IMR-90 (cell line): ENCODE results near the gene NAGS. TPM values are rescaled to one million over a fixed set of nuclear protein-coding genes. Genes with fewer than 3 reads are reported as not detected.

ENCODE experiments used
- ATAC-seq: fragments of 200-7000 bp; cut with Tn5 transposase; 2 replicates; pipeline ENCODE4 v1.9.1; 2020; ENCODE audit warnings: low read depth, mild to moderate bottlenecking, moderate library complexity
- BruUV-seq: library from RNA; stranded (reverse); fragments of 400-500 nt; replicated peaks from 2 replicates; lab custom pipeline; 2021; lab: Mats Ljungman, UMichigan
- CTCF ChIA-PET: fragments of 300-600 bp; formaldehyde crosslinking; extraction: SDS; loops from one replicate; lab custom pipeline; 2021; ENCODE audit warnings: antibody characterized with exemption; lab: Yijun Ruan, JAX
- POLR2A ChIA-PET: fragments of 300-600 bp; sonication (Branson Sonifier 250); formaldehyde crosslinking; loops from one replicate; lab custom pipeline; 2022; ENCODE audit warnings: antibody characterized with exemption; ENCODE audit not compliant: unreplicated experiment; lab: Charles Lee
- DNase-seq: peaks from one replicate; pipeline ENCODE4 v3.0.0; 2013
- H2AFZ ChIP-seq: replicated peaks from 2 replicates; pipeline ENCODE3; 2013; ENCODE audit warnings: low read length, mild to moderate bottlenecking; ENCODE audit not compliant: poor library complexity
- H2AK5ac ChIP-seq: 2 replicates; pipeline ENCODE4 v1.6.1; 2013; ENCODE audit warnings: low read depth, low read length, inconsistent platforms
- H2AK9ac ChIP-seq: replicated peaks from 2 replicates; pipeline ENCODE3; 2013; ENCODE audit warnings: mild to moderate bottlenecking, low read depth, low read length, moderate library complexity; ENCODE audit not compliant: poor library complexity
- H2BK120ac ChIP-seq: 2 replicates; pipeline ENCODE4 v1.6.1; 2013; ENCODE audit warnings: low read depth, low read length, inconsistent platforms
- H2BK15ac ChIP-seq: 3 replicates; pipeline ENCODE4 v1.6.1; 2013; ENCODE audit warnings: low read depth, low read length, inconsistent platforms
- H2BK20ac ChIP-seq: 2 replicates; pipeline ENCODE4 v1.6.1; 2013; ENCODE audit warnings: low read depth, mild to moderate bottlenecking, inconsistent platforms, low read length, moderate library complexity
- H2BK5ac ChIP-seq: 2 replicates; pipeline ENCODE4 v1.6.1; 2013; ENCODE audit warnings: mild to moderate bottlenecking, low read depth, low read length, inconsistent platforms; ENCODE audit not compliant: poor library complexity, severe bottlenecking
- H3K14ac ChIP-seq: replicated peaks from 2 replicates; pipeline ENCODE4 v1.6.1; 2013; ENCODE audit warnings: low read depth, low read length, inconsistent platforms
- H3K18ac ChIP-seq: 2 replicates; pipeline ENCODE4 v1.6.1; 2013; ENCODE audit warnings: low read depth, low read length, control low read depth
- H3K23ac ChIP-seq: 2 replicates; pipeline ENCODE4 v1.6.1; 2013; ENCODE audit warnings: low read depth, low read length, inconsistent platforms
- H3K27ac ChIP-seq: 2 replicates; pipeline ENCODE4 v1.5.1; 2013; ENCODE audit warnings: mild to moderate bottlenecking, control low read depth, low read length; ENCODE audit not compliant: insufficient read depth
- H3K27me3 ChIP-seq: 2 replicates; pipeline ENCODE4 v1.6.1; 2013; ENCODE audit warnings: low read length; ENCODE audit not compliant: control insufficient read depth, insufficient read depth
- H3K36me3 ChIP-seq: 2 replicates; pipeline ENCODE4 v1.6.1; 2013; ENCODE audit warnings: low read length, mixed read lengths; ENCODE audit not compliant: control insufficient read depth, insufficient read depth
- H3K4ac ChIP-seq: 2 replicates; pipeline ENCODE4 v1.6.1; 2013; ENCODE audit warnings: low read depth, low read length, inconsistent platforms
- H3K4me1 ChIP-seq: 2 replicates; pipeline ENCODE4 v1.6.1; 2013; ENCODE audit warnings: low read length, mixed read lengths; ENCODE audit not compliant: control insufficient read depth, insufficient read depth
- H3K4me2 ChIP-seq: 2 replicates; pipeline ENCODE4 v1.6.1; 2013; ENCODE audit warnings: low read depth, mild to moderate bottlenecking, control low read depth, low read length, moderate library complexity
- H3K4me3 ChIP-seq: 2 replicates; pipeline ENCODE4 v1.5.1; 2013; ENCODE audit warnings: low read depth, mild to moderate bottlenecking, control low read depth, low read length, moderate library complexity; ENCODE audit not compliant: insufficient read depth
- H3K56ac ChIP-seq: 2 replicates; pipeline ENCODE4 v1.6.1; 2013; ENCODE audit warnings: low read length, inconsistent platforms; ENCODE audit not compliant: insufficient read depth; ENCODE audit errors: extremely low read depth
- H3K79me1 ChIP-seq, 2 experiments: 2 replicates each; pipeline ENCODE4 v1.6.1; 2013; ENCODE audit warnings: low read length in 2 of 2, inconsistent platforms in 1 of 2, low read depth in 1 of 2
- H3K9ac ChIP-seq: 2 replicates; pipeline ENCODE4 v1.6.1; 2013; ENCODE audit warnings: low read depth, low read length, control low read depth
- H3K9me1 ChIP-seq: 2 replicates; pipeline ENCODE4 v1.6.1; 2013; ENCODE audit warnings: low read length, inconsistent platforms; ENCODE audit not compliant: insufficient read depth
- H3K9me3 ChIP-seq: 2 replicates; pipeline ENCODE4 v1.6.1; 2013; ENCODE audit warnings: low read length; ENCODE audit not compliant: control insufficient read depth, insufficient read depth
- H4K20me1 ChIP-seq: 2 replicates; pipeline ENCODE4 v1.6.1; 2013; ENCODE audit warnings: low read length, inconsistent platforms; ENCODE audit not compliant: insufficient read depth
- H4K5ac ChIP-seq: 2 replicates; pipeline ENCODE4 v1.6.1; 2013; ENCODE audit warnings: mild to moderate bottlenecking, low read depth, low read length, control low read depth
- H4K8ac ChIP-seq, 2 experiments: 2 replicates each; pipeline ENCODE4 v1.6.1; 2013; ENCODE audit warnings: low read depth in 2 of 2, low read length in 2 of 2, control low read depth in 1 of 2, inconsistent platforms in 1 of 2
- H4K91ac ChIP-seq: 2 replicates; pipeline ENCODE4 v1.6.1; 2013; ENCODE audit warnings: low read depth, low read length, inconsistent platforms; ENCODE audit not compliant: insufficient read depth
- BHLHE40 ChIP-seq: fragments of 150-350 bp; IDR thresholded peaks from 2 replicates; pipeline ENCODE4 v1.6.1; 2016; ENCODE audit warnings: mild to moderate bottlenecking, low read depth, low read length
- CEBPB ChIP-seq: IDR thresholded peaks from 2 replicates; pipeline ENCODE4 v1.6.1; 2012; ENCODE audit warnings: low read depth, low read length, improper control_type of control experiment
- CHD1 ChIP-seq: IDR thresholded peaks from 2 replicates; pipeline ENCODE4 v1.6.1; 2012; ENCODE audit warnings: low read depth, low read length, improper control_type of control experiment
- FOS ChIP-seq: fragments of 150-350 bp; IDR thresholded peaks from 2 replicates; pipeline ENCODE4 v1.6.1; 2016; ENCODE audit warnings: low read depth, low read length
- MAFK ChIP-seq: IDR thresholded peaks from 2 replicates; pipeline ENCODE4 v1.6.1; 2012; ENCODE audit warnings: low read depth, low read length, improper control_type of control experiment
- MAZ ChIP-seq: IDR thresholded peaks from 2 replicates; pipeline ENCODE4 v1.6.1; 2012; ENCODE audit warnings: low read depth, mild to moderate bottlenecking, low read length, improper control_type of control experiment, moderate library complexity, borderline replicate concordance
- MXI1 ChIP-seq: IDR thresholded peaks from 2 replicates; pipeline ENCODE4 v1.6.1; 2012; ENCODE audit warnings: low read depth, mild to moderate bottlenecking, low read length, moderate library complexity, borderline replicate concordance
- NFE2L2 ChIP-seq: fragments of 150-350 bp; IDR thresholded peaks from 2 replicates; pipeline ENCODE4 v1.6.1; 2016; ENCODE audit warnings: low read depth, mild to moderate bottlenecking, low read length
- POLR2A ChIP-seq: IDR thresholded peaks from 2 replicates; pipeline ENCODE4 v1.6.1; 2012; ENCODE audit warnings: mild to moderate bottlenecking, low read depth, low read length
- RAD21 ChIP-seq: IDR thresholded peaks from 2 replicates; pipeline ENCODE4 v1.6.1; 2012; ENCODE audit warnings: low read length, improper control_type of control experiment
- RCOR1 ChIP-seq: IDR thresholded peaks from 2 replicates; pipeline ENCODE4 v1.6.1; 2012; ENCODE audit warnings: mild to moderate bottlenecking, low read length, improper control_type of control experiment; ENCODE audit not compliant: insufficient replicate concordance
- SMC3 ChIP-seq: fragments of 150-350 bp; IDR thresholded peaks from 2 replicates; pipeline ENCODE4 v1.6.1; 2016; ENCODE audit warnings: low read depth, mild to moderate bottlenecking, antibody characterized with exemption, low read length, moderate library complexity
- WGBS, 2 experiments: methylation state at CpG; one replicate each; pipeline versions ENCODE4 v1.1.5 to v1.1.7; 2013; ENCODE audit warnings: missing lambda C conversion rate in 2 of 2; ENCODE audit not compliant: insufficient read length in 1 of 2; ENCODE audit errors: extremely low coverage in 2 of 2; 5-methylcytosine and 5-hydroxymethylcytosine counted together
- dilution Hi-C: fragments of 300-500 bp; cut with HindIII; formaldehyde crosslinking; loops from one replicate; pipeline ENCODE4 v1.14.3; 2018; ENCODE audit warnings: low sequenced_read_pairs; ENCODE audit not compliant: unreplicated experiment
- in situ Hi-C: fragments of 300-500 bp; cut with MboI; formaldehyde crosslinking; loops from 3 replicates; pipeline ENCODE4 v1.14.3; 2019; ENCODE audit warnings: low sequenced_read_pairs, inconsistent platforms, mixed read lengths
- intact Hi-C: fragments of 100-400 bp; cut with micrococcal nuclease; formaldehyde crosslinking; loops from 2 replicates; pipeline ENCODE4 v1.10.0; 2022
- polyA plus RNA-seq, 3 experiments: library from polyadenylated mRNA; depleted of rRNA; stranded (reverse); fragments of >200 nt; gene quantifications; 2 replicates each; pipeline ENCODE4 v1.2.3, GENCODE V29; 2012; ENCODE audit warnings: low replicate concordance in 1 of 3
- total RNA-seq: library from RNA; depleted of rRNA; stranded (reverse); fragments of >200 nt; gene quantifications from 2 replicates; pipeline ENCODE4 v1.2.3, GENCODE V29; 2012
- TF ChIP-seq, protein P1 (sequence below): fragments of 150-350 bp; IDR thresholded peaks from 2 replicates; pipeline ENCODE4 v1.6.1; 2016; ENCODE audit warnings: low read depth, mild to moderate bottlenecking, low read length, moderate library complexity, borderline replicate concordance
- TF ChIP-seq, protein P2 (sequence below): conservative IDR thresholded peaks from 2 replicates; pipeline ENCODE4 v1.5.1; 2012; ENCODE audit warnings: mild to moderate bottlenecking, low read depth, low read length, improper control_type of control experiment

The NAGS gene
- total and polyA plus RNA-seq, 2 of the 4 experiments (the other 2 are of a cell fraction) = 0.54 to 0.99 TPM

DNA sequence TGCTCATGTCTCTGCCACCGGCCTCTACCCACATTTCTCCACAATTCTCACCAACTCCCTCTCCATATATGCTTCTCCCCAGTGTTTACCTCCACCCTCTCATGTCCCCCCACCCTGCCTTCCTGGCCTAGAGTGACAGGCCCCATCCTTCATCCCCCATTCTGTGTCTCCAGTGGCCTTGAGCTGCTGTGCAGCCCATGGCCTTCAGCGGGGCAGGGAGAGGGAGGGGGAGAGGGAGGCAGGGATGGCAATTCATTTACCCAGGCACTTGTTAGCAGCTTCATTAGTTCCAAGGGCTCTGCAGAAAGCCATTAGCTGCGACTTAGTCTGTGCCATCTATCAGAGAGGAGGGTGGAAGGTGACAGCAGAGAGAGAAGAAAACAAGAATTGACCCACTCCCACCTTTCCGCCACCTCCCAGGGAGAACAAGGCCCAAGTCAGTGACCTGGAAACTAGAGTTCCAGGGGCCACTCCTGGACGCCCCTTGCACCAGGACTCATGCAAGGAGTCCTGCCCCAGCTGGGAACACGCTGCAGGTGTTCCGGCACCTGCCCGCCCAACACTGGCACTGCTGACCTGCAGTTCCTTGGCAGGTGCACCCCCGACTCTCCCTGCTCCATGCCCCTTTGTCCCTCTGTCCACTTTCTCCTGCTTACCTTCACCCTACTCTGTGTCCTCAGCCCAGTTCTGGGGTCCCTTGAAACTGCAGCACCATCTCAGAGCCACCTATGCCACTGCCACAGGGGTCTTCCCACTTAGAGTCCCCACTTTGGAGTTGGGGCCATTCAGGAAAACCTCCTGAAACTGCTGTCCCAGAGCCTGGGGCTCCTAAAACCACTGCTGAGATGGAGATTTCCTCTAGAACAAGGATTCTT is 27.2 kb upstream of the NAGS start:
- DNase-seq (no peak), ATAC-seq (no peak)
- no peak overlapping the region for H3K23ac ChIP-seq
- H3K4me3 ChIP-seq = no peak overlapping the region
- no peak overlapping the region for H2BK20ac ChIP-seq
- no peak overlapping the region for H2AK5ac ChIP-seq
- no TSS peak for BruUV-seq
- ChIA-PET POLR2A (no interaction called here), CTCF (no interaction called here)
- H4K20me1 ChIP-seq = no peaks in the 10 kb centered on the region
- no peak overlapping the region for H3K9ac ChIP-seq
- WGBS, 2 experiments = 67 to 100% methylated on average over 1 to 3 of the region's 9 CpGs
- no peak overlapping the region for H2BK5ac ChIP-seq
- H3K9me3 ChIP-seq = no peaks in the 10 kb centered on the region
- no peak overlapping the region for H2BK120ac ChIP-seq
- no peak overlapping the region for H3K27ac ChIP-seq
- H3K9me1 ChIP-seq = no peaks in the 10 kb centered on the region
- H3K56ac ChIP-seq = no peak overlapping the region
- no peak overlapping the region for H4K91ac ChIP-seq
- no peak overlapping the region for H4K5ac ChIP-seq
- no peak overlapping the region for H2BK15ac ChIP-seq
- H3K79me1 ChIP-seq = no peaks in the 10 kb centered on the region
- no peaks in the 10 kb centered on the region for H3K4me1 ChIP-seq
- no peak overlapping the region for H3K4ac ChIP-seq
- H3K14ac ChIP-seq = no peak overlapping the region
- H4K8ac ChIP-seq = no peak overlapping the region
- no peak overlapping the region for H3K18ac ChIP-seq
- H3K4me2 ChIP-seq = no peak overlapping the region
- intact Hi-C loops = no loop called here
- TF ChIP-seq POLR2A (no peak), BHLHE40 (no peak), SMC3 (no peak), RAD21 (no peak), MAZ (no peak), FOS (no peak), CEBPB (no peak), MXI1 (no peak), NFE2L2 (no peak), CHD1 (no peak), RCOR1 (no peak), MAFK (no peak)
- TF ChIP-seq, protein P1, sequence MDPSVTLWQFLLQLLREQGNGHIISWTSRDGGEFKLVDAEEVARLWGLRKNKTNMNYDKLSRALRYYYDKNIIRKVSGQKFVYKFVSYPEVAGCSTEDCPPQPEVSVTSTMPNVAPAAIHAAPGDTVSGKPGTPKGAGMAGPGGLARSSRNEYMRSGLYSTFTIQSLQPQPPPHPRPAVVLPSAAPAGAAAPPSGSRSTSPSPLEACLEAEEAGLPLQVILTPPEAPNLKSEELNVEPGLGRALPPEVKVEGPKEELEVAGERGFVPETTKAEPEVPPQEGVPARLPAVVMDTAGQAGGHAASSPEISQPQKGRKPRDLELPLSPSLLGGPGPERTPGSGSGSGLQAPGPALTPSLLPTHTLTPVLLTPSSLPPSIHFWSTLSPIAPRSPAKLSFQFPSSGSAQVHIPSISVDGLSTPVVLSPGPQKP = no peak
- TF ChIP-seq, protein P2, sequence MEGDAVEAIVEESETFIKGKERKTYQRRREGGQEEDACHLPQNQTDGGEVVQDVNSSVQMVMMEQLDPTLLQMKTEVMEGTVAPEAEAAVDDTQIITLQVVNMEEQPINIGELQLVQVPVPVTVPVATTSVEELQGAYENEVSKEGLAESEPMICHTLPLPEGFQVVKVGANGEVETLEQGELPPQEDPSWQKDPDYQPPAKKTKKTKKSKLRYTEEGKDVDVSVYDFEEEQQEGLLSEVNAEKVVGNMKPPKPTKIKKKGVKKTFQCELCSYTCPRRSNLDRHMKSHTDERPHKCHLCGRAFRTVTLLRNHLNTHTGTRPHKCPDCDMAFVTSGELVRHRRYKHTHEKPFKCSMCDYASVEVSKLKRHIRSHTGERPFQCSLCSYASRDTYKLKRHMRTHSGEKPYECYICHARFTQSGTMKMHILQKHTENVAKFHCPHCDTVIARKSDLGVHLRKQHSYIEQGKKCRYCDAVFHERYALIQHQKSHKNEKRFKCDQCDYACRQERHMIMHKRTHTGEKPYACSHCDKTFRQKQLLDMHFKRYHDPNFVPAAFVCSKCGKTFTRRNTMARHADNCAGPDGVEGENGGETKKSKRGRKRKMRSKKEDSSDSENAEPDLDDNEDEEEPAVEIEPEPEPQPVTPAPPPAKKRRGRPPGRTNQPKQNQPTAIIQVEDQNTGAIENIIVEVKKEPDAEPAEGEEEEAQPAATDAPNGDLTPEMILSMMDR = no peak
- in situ Hi-C loops = no loop called here
- H3K36me3 ChIP-seq = no peaks in the 10 kb centered on the region
- no peak overlapping the region for H2AFZ ChIP-seq
- dilution Hi-C loops = no loop called here
- no peak overlapping the region for H2AK9ac ChIP-seq
- peaks cover 54% of the 10 kb centered on the region for H3K27me3 ChIP-seq
